Uterus (tissue), 2 donors: ENCODE data around the gene TMEM187.

Source experiments
- POLR2A ChIP-seq, 2 donors: fragments of 450-650 bp; IDR thresholded peaks; one replicate each; pipeline ENCODE4 v1.6.1; 2016; ENCODE audit warnings: antibody characterized with exemption in 2 of 2, mild to moderate bottlenecking in 1 of 2, moderate library complexity in 1 of 2
- TF ChIP-seq, protein P1 (sequence below), 4 experiments: fragments of 200-600 bp in 2 of 4; fragments of 450-650 bp in 2 of 4; sonication (generic) in 2 of 4; IDR thresholded peaks; one replicate each; pipeline ENCODE4 v1.5.1; 2016 to 2019; ENCODE audit warnings: antibody characterized with exemption in 4 of 4, mild to moderate bottlenecking in 2 of 4, moderate library complexity in 1 of 4

DNA sequence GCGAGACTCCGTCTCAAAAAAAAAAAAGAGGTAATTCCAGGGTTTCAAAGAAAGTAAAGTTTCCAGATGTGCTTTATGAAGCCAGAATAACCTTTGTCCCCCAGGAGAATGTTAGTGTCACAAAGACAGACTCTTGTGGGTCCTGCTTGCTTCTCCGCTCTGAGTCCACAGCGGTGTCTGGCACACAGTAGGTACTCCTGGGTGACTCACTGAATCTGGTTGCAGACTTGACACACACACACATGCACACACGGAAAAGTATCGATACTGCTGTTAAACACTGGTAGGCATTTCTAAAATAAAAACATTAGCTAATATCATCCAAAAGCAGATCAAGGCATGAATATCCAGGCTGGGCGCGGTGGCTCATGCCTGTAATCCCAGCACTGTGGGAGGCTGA is 22.9 kb downstream of the TMEM187 start:
- TF ChIP-seq, protein P1, sequence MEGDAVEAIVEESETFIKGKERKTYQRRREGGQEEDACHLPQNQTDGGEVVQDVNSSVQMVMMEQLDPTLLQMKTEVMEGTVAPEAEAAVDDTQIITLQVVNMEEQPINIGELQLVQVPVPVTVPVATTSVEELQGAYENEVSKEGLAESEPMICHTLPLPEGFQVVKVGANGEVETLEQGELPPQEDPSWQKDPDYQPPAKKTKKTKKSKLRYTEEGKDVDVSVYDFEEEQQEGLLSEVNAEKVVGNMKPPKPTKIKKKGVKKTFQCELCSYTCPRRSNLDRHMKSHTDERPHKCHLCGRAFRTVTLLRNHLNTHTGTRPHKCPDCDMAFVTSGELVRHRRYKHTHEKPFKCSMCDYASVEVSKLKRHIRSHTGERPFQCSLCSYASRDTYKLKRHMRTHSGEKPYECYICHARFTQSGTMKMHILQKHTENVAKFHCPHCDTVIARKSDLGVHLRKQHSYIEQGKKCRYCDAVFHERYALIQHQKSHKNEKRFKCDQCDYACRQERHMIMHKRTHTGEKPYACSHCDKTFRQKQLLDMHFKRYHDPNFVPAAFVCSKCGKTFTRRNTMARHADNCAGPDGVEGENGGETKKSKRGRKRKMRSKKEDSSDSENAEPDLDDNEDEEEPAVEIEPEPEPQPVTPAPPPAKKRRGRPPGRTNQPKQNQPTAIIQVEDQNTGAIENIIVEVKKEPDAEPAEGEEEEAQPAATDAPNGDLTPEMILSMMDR (IDR thresholded peaks at IDR 0.05), result no peak
- TF ChIP-seq POLR2A (IDR thresholded peaks at IDR 0.05), result no peak
